PFSK-1 (cell line): ENCODE results near the gene GNG7.

ENCODE experiments used
- POLR2AphosphoS5 ChIP-seq: IDR thresholded peaks from 2 replicates; pipeline ENCODE4 v1.6.1; 2012; ENCODE audit warnings: low read depth, mild to moderate bottlenecking, control low read depth, low read length, moderate library complexity
- REST ChIP-seq, 2 experiments: IDR thresholded peaks; 2 replicates each; pipeline versions ENCODE4 v1.6.1 to v1.8.0; 2011 to 2012; ENCODE audit warnings: low read depth in 2 of 2, low read length in 2 of 2, control low read depth in 1 of 2, inconsistent platforms in 1 of 2, mild to moderate bottlenecking in 1 of 2, moderate library complexity in 1 of 2; ENCODE audit not compliant: insufficient read depth in 1 of 2

- TF ChIP-seq REST (IDR thresholded peaks at IDR 0.05; ENCODE audit: insufficient read depth in 1 of 2, low read depth in 2 of 2, low read length in 2 of 2), result no peak
- TF ChIP-seq POLR2AphosphoS5, result no peak; the same call in 1 of the 2 replicates
These were observed 239.7 kb downstream of the GNG7 start for GRCh38 chr19:2462635-2463421.
